IMR-90 (cell line): ENCODE results near the gene METTL8. TPM values are rescaled to one million over a fixed set of nuclear protein-coding genes. Genes with fewer than 3 reads are reported as not detected.

ENCODE experiments used
- ATAC-seq: fragments of 200-7000 bp; cut with Tn5 transposase; 2 replicates; pipeline ENCODE4 v1.9.1; 2020; ENCODE audit warnings: low read depth, mild to moderate bottlenecking, moderate library complexity
- BruUV-seq: library from RNA; stranded (reverse); fragments of 400-500 nt; replicated peaks from 2 replicates; lab custom pipeline; 2021; lab: Mats Ljungman, UMichigan
- CTCF ChIA-PET: fragments of 300-600 bp; formaldehyde crosslinking; extraction: SDS; loops from one replicate; lab custom pipeline; 2021; ENCODE audit warnings: antibody characterized with exemption; lab: Yijun Ruan, JAX
- POLR2A ChIA-PET: fragments of 300-600 bp; sonication (Branson Sonifier 250); formaldehyde crosslinking; loops from one replicate; lab custom pipeline; 2022; ENCODE audit warnings: antibody characterized with exemption; ENCODE audit not compliant: unreplicated experiment; lab: Charles Lee
- DNase-seq: peaks from one replicate; pipeline ENCODE4 v3.0.0; 2013
- H2AFZ ChIP-seq: replicated peaks from 2 replicates; pipeline ENCODE3; 2013; ENCODE audit warnings: low read length, mild to moderate bottlenecking; ENCODE audit not compliant: poor library complexity
- H2AK5ac ChIP-seq: 2 replicates; pipeline ENCODE4 v1.6.1; 2013; ENCODE audit warnings: low read depth, low read length, inconsistent platforms
- H2AK9ac ChIP-seq: replicated peaks from 2 replicates; pipeline ENCODE3; 2013; ENCODE audit warnings: mild to moderate bottlenecking, low read depth, low read length, moderate library complexity; ENCODE audit not compliant: poor library complexity
- H2BK120ac ChIP-seq: 2 replicates; pipeline ENCODE4 v1.6.1; 2013; ENCODE audit warnings: low read depth, low read length, inconsistent platforms
- H2BK15ac ChIP-seq: 3 replicates; pipeline ENCODE4 v1.6.1; 2013; ENCODE audit warnings: low read depth, low read length, inconsistent platforms
- H2BK20ac ChIP-seq: 2 replicates; pipeline ENCODE4 v1.6.1; 2013; ENCODE audit warnings: low read depth, mild to moderate bottlenecking, inconsistent platforms, low read length, moderate library complexity
- H2BK5ac ChIP-seq: 2 replicates; pipeline ENCODE4 v1.6.1; 2013; ENCODE audit warnings: mild to moderate bottlenecking, low read depth, low read length, inconsistent platforms; ENCODE audit not compliant: poor library complexity, severe bottlenecking
- H3K14ac ChIP-seq: replicated peaks from 2 replicates; pipeline ENCODE4 v1.6.1; 2013; ENCODE audit warnings: low read depth, low read length, inconsistent platforms
- H3K18ac ChIP-seq: 2 replicates; pipeline ENCODE4 v1.6.1; 2013; ENCODE audit warnings: low read depth, low read length, control low read depth
- H3K23ac ChIP-seq: 2 replicates; pipeline ENCODE4 v1.6.1; 2013; ENCODE audit warnings: low read depth, low read length, inconsistent platforms
- H3K27ac ChIP-seq: 2 replicates; pipeline ENCODE4 v1.5.1; 2013; ENCODE audit warnings: mild to moderate bottlenecking, control low read depth, low read length; ENCODE audit not compliant: insufficient read depth
- H3K27me3 ChIP-seq: 2 replicates; pipeline ENCODE4 v1.6.1; 2013; ENCODE audit warnings: low read length; ENCODE audit not compliant: control insufficient read depth, insufficient read depth
- H3K36me3 ChIP-seq: 2 replicates; pipeline ENCODE4 v1.6.1; 2013; ENCODE audit warnings: low read length, mixed read lengths; ENCODE audit not compliant: control insufficient read depth, insufficient read depth
- H3K4ac ChIP-seq: 2 replicates; pipeline ENCODE4 v1.6.1; 2013; ENCODE audit warnings: low read depth, low read length, inconsistent platforms
- H3K4me1 ChIP-seq: 2 replicates; pipeline ENCODE4 v1.6.1; 2013; ENCODE audit warnings: low read length, mixed read lengths; ENCODE audit not compliant: control insufficient read depth, insufficient read depth
- H3K4me2 ChIP-seq: 2 replicates; pipeline ENCODE4 v1.6.1; 2013; ENCODE audit warnings: low read depth, mild to moderate bottlenecking, control low read depth, low read length, moderate library complexity
- H3K4me3 ChIP-seq: 2 replicates; pipeline ENCODE4 v1.5.1; 2013; ENCODE audit warnings: low read depth, mild to moderate bottlenecking, control low read depth, low read length, moderate library complexity; ENCODE audit not compliant: insufficient read depth
- H3K56ac ChIP-seq: 2 replicates; pipeline ENCODE4 v1.6.1; 2013; ENCODE audit warnings: low read length, inconsistent platforms; ENCODE audit not compliant: insufficient read depth; ENCODE audit errors: extremely low read depth
- H3K79me1 ChIP-seq, 2 experiments: 2 replicates each; pipeline ENCODE4 v1.6.1; 2013; ENCODE audit warnings: low read length in 2 of 2, inconsistent platforms in 1 of 2, low read depth in 1 of 2
- H3K9ac ChIP-seq: 2 replicates; pipeline ENCODE4 v1.6.1; 2013; ENCODE audit warnings: low read depth, low read length, control low read depth
- H3K9me1 ChIP-seq: 2 replicates; pipeline ENCODE4 v1.6.1; 2013; ENCODE audit warnings: low read length, inconsistent platforms; ENCODE audit not compliant: insufficient read depth
- H3K9me3 ChIP-seq: 2 replicates; pipeline ENCODE4 v1.6.1; 2013; ENCODE audit warnings: low read length; ENCODE audit not compliant: control insufficient read depth, insufficient read depth
- H4K20me1 ChIP-seq: 2 replicates; pipeline ENCODE4 v1.6.1; 2013; ENCODE audit warnings: low read length, inconsistent platforms; ENCODE audit not compliant: insufficient read depth
- H4K5ac ChIP-seq: 2 replicates; pipeline ENCODE4 v1.6.1; 2013; ENCODE audit warnings: mild to moderate bottlenecking, low read depth, low read length, control low read depth
- H4K8ac ChIP-seq, 2 experiments: 2 replicates each; pipeline ENCODE4 v1.6.1; 2013; ENCODE audit warnings: low read depth in 2 of 2, low read length in 2 of 2, control low read depth in 1 of 2, inconsistent platforms in 1 of 2
- H4K91ac ChIP-seq: 2 replicates; pipeline ENCODE4 v1.6.1; 2013; ENCODE audit warnings: low read depth, low read length, inconsistent platforms; ENCODE audit not compliant: insufficient read depth
- BHLHE40 ChIP-seq: fragments of 150-350 bp; IDR thresholded peaks from 2 replicates; pipeline ENCODE4 v1.6.1; 2016; ENCODE audit warnings: mild to moderate bottlenecking, low read depth, low read length
- CHD1 ChIP-seq: IDR thresholded peaks from 2 replicates; pipeline ENCODE4 v1.6.1; 2012; ENCODE audit warnings: low read depth, low read length, improper control_type of control experiment
- FOS ChIP-seq: fragments of 150-350 bp; IDR thresholded peaks from 2 replicates; pipeline ENCODE4 v1.6.1; 2016; ENCODE audit warnings: low read depth, low read length
- MAFK ChIP-seq: IDR thresholded peaks from 2 replicates; pipeline ENCODE4 v1.6.1; 2012; ENCODE audit warnings: low read depth, low read length, improper control_type of control experiment
- MAZ ChIP-seq: IDR thresholded peaks from 2 replicates; pipeline ENCODE4 v1.6.1; 2012; ENCODE audit warnings: low read depth, mild to moderate bottlenecking, low read length, improper control_type of control experiment, moderate library complexity, borderline replicate concordance
- MXI1 ChIP-seq: IDR thresholded peaks from 2 replicates; pipeline ENCODE4 v1.6.1; 2012; ENCODE audit warnings: low read depth, mild to moderate bottlenecking, low read length, moderate library complexity, borderline replicate concordance
- POLR2A ChIP-seq: IDR thresholded peaks from 2 replicates; pipeline ENCODE4 v1.6.1; 2012; ENCODE audit warnings: mild to moderate bottlenecking, low read depth, low read length
- RAD21 ChIP-seq: IDR thresholded peaks from 2 replicates; pipeline ENCODE4 v1.6.1; 2012; ENCODE audit warnings: low read length, improper control_type of control experiment
- RCOR1 ChIP-seq: IDR thresholded peaks from 2 replicates; pipeline ENCODE4 v1.6.1; 2012; ENCODE audit warnings: mild to moderate bottlenecking, low read length, improper control_type of control experiment; ENCODE audit not compliant: insufficient replicate concordance
- RFX5 ChIP-seq: IDR thresholded peaks from 2 replicates; pipeline ENCODE4 v1.8.0; 2012; ENCODE audit warnings: low read depth, mild to moderate bottlenecking, low read length, moderate library complexity
- SMC3 ChIP-seq: fragments of 150-350 bp; IDR thresholded peaks from 2 replicates; pipeline ENCODE4 v1.6.1; 2016; ENCODE audit warnings: low read depth, mild to moderate bottlenecking, antibody characterized with exemption, low read length, moderate library complexity
- WGBS, 2 experiments: methylation state at CpG; one replicate each; pipeline versions ENCODE4 v1.1.5 to v1.1.7; 2013; ENCODE audit warnings: missing lambda C conversion rate in 2 of 2; ENCODE audit not compliant: insufficient read length in 1 of 2; ENCODE audit errors: extremely low coverage in 2 of 2; 5-methylcytosine and 5-hydroxymethylcytosine counted together
- dilution Hi-C: fragments of 300-500 bp; cut with HindIII; formaldehyde crosslinking; loops from one replicate; pipeline ENCODE4 v1.14.3; 2018; ENCODE audit warnings: low sequenced_read_pairs; ENCODE audit not compliant: unreplicated experiment
- in situ Hi-C: fragments of 300-500 bp; cut with MboI; formaldehyde crosslinking; loops from 3 replicates; pipeline ENCODE4 v1.14.3; 2019; ENCODE audit warnings: low sequenced_read_pairs, inconsistent platforms, mixed read lengths
- intact Hi-C: fragments of 100-400 bp; cut with micrococcal nuclease; formaldehyde crosslinking; loops from 2 replicates; pipeline ENCODE4 v1.10.0; 2022
- polyA plus RNA-seq, 3 experiments: library from polyadenylated mRNA; depleted of rRNA; stranded (reverse); fragments of >200 nt; gene quantifications; 2 replicates each; pipeline ENCODE4 v1.2.3, GENCODE V29; 2012; ENCODE audit warnings: low replicate concordance in 1 of 3
- total RNA-seq: library from RNA; depleted of rRNA; stranded (reverse); fragments of >200 nt; gene quantifications from 2 replicates; pipeline ENCODE4 v1.2.3, GENCODE V29; 2012

Gene METTL8
- total and polyA plus RNA-seq, 2 of the 4 experiments (the other 2 are of a cell fraction) = 6.9 to 10.6 TPM

- POLR2A ChIA-PET = no interaction called here
- Histone ChIP-seq H2AK5ac (no peak overlapping the region), H4K91ac (no peak overlapping the region), H3K27ac (no peak overlapping the region), H3K4ac (no peak overlapping the region), H2BK15ac (no peak overlapping the region), H2BK20ac (no peak overlapping the region), H3K23ac (no peak overlapping the region), H2BK120ac (no peak overlapping the region), H4K5ac (no peak overlapping the region), H3K79me1 (peaks cover 0 to 6% of the 10 kb centered on the region in 2 experiments; a peak in 1 of 4 replicates), H3K14ac (no peak overlapping the region), H3K4me1 (no peaks in the 10 kb centered on the region), H4K20me1 (no peaks in the 10 kb centered on the region), H3K9me1 (no peaks in the 10 kb centered on the region), H3K36me3 (no peaks in the 10 kb centered on the region), H3K9me3 (no peaks in the 10 kb centered on the region), H2AFZ (no peak overlapping the region), H3K4me2 (no peak overlapping the region), H2BK5ac (no peak overlapping the region), H3K4me3 (no peak overlapping the region), H2AK9ac (no peak overlapping the region), H3K18ac (no peak overlapping the region), H3K56ac (no peak overlapping the region), H4K8ac (no peak overlapping the region), H3K27me3 (no peaks in the 10 kb centered on the region), H3K9ac (no peak overlapping the region)
- CTCF ChIA-PET = interaction anchor here (0.6 kb wide), 1 partner anchor 32 kb away, joined by 3 read pairs; no protein-coding TSS in a partner anchor
- ATAC-seq (no peak), DNase-seq (no peak)
- no TSS peak for BruUV-seq
- WGBS, 2 experiments = no CpG with 5 or more reads among the region's 7 CpGs
- dilution Hi-C loops (no loop called here), intact Hi-C loops (no loop called here), in situ Hi-C loops (no loop called here)
- no peak for TF ChIP-seq BHLHE40
- TF ChIP-seq POLR2A = no peak
- no peak for TF ChIP-seq SMC3
- no peak for TF ChIP-seq MAZ
- no peak for TF ChIP-seq MXI1
- TF ChIP-seq RFX5 = no peak
- no peak for TF ChIP-seq RAD21
- TF ChIP-seq MAFK = no peak
- TF ChIP-seq CHD1 = no peak
- no peak for TF ChIP-seq RCOR1
- no peak for TF ChIP-seq FOS
These were observed 92.3 kb downstream of the METTL8 start for GRCh38 chr2:171341394-171342066.
